SK-N-SH (cell line): ENCODE data around the gene TSHR. TPM values are rescaled to one million over a fixed set of nuclear protein-coding genes. Genes with fewer than 3 reads are reported as not detected.

Source experiments
- CTCF ChIA-PET: fragments of 300-600, 350-600 bp; formaldehyde crosslinking; extraction: SDS; loops from one replicate; lab custom pipeline; 2021; lab: Yijun Ruan, JAX
- POLR2A ChIA-PET: fragments of 350-600 bp; sonication (Branson Sonifier 250); formaldehyde crosslinking; extraction: SDS; loops from one replicate; lab custom pipeline; 2020; ENCODE audit warnings: antibody characterized with exemption, inconsistent platforms; lab: Yijun Ruan, JAX
- DNase-seq: peaks from one replicate; pipeline ENCODE4 v3.0.0; 2012
- H2AFZ ChIP-seq: fragments of 200-600 bp; sonication (generic); 2 replicates; pipeline ENCODE4 v1.8.1; 2016; ENCODE audit warnings: antibody characterized with exemption, mild to moderate bottlenecking, low read depth
- H3F3A ChIP-seq: fragments of 200-600 bp; sonication (generic); replicated peaks from 2 replicates; pipeline ENCODE3; 2016; ENCODE audit warnings: antibody characterized with exemption, mild to moderate bottlenecking; ENCODE audit not compliant: insufficient read depth
- H3K27ac ChIP-seq, 2 experiments: fragments of 200-500 bp in 1 of 2; fragments of 200-600 bp in 1 of 2; sonication (Bioruptor generic) in 1 of 2; sonication (generic), shearing (Covaris generic) in 1 of 2; 2 replicates each; pipeline versions ENCODE4 v1.5.1 to v1.6.1; 2014 to 2016; ENCODE audit warnings: low read depth in 2 of 2, inconsistent platforms in 1 of 2, low read length in 1 of 2, mild to moderate bottlenecking in 1 of 2, mixed read lengths in 1 of 2
- H3K27me3 ChIP-seq: fragments of 200-600 bp; sonication (generic), shearing (Covaris generic); 2 replicates; pipeline ENCODE4 v1.6.1; 2016; ENCODE audit warnings: mixed run types; ENCODE audit not compliant: insufficient read depth
- H3K36me3 ChIP-seq, 2 experiments: fragments of 200-500 bp in 1 of 2; fragments of 200-600 bp in 1 of 2; sonication (Bioruptor generic) in 1 of 2; sonication (generic) in 1 of 2; replicated peaks in 1 of 2; 2 replicates each; pipeline versions ENCODE3 to v1.5.1; 2014 to 2016; ENCODE audit warnings: low read length in 1 of 2, mild to moderate bottlenecking in 1 of 2; ENCODE audit not compliant: insufficient read depth in 2 of 2, control insufficient read depth in 1 of 2
- H3K4me1 ChIP-seq, 2 experiments: fragments of 200-500 bp in 1 of 2; fragments of 200-600 bp in 1 of 2; sonication (Bioruptor generic) in 1 of 2; sonication (generic), shearing (Covaris generic) in 1 of 2; 2 replicates each; pipeline versions ENCODE4 v1.5.1 to v1.6.1; 2014 to 2016; ENCODE audit warnings: low read depth in 1 of 2, low read length in 1 of 2, mixed run types in 1 of 2; ENCODE audit not compliant: insufficient read depth in 2 of 2, control insufficient read depth in 1 of 2
- H3K4me2 ChIP-seq: fragments of 200-600 bp; sonication (generic), shearing (Covaris generic); 2 replicates; pipeline ENCODE4 v1.6.1; 2017; ENCODE audit warnings: mixed run types
- H3K4me3 ChIP-seq, 2 experiments: fragments of 200-500 bp in 1 of 2; fragments of 200-600 bp in 1 of 2; sonication (Bioruptor generic) in 1 of 2; sonication (generic), shearing (Covaris generic) in 1 of 2; 2 replicates each; pipeline versions ENCODE4 v1.5.1 to v1.8.1; 2014 to 2016; ENCODE audit warnings: low read depth in 2 of 2, inconsistent platforms in 1 of 2, low read length in 1 of 2, mild to moderate bottlenecking in 1 of 2, mixed read lengths in 1 of 2, moderate library complexity in 1 of 2
- H3K79me2 ChIP-seq: fragments of 200-600 bp; sonication (generic); 2 replicates; pipeline ENCODE4 v1.8.1; 2017; ENCODE audit warnings: mild to moderate bottlenecking; ENCODE audit not compliant: insufficient read depth
- H3K9ac ChIP-seq: fragments of 200-600 bp; sonication (generic); 2 replicates; pipeline ENCODE4 v1.6.1; 2017; ENCODE audit warnings: mixed run types
- H3K9me2 ChIP-seq: fragments of 200-600 bp; sonication (generic); 2 replicates; pipeline ENCODE4 v1.6.1; 2017; ENCODE audit warnings: mixed run types
- H3K9me3 ChIP-seq: fragments of 200-600 bp; sonication (generic); 2 replicates; pipeline ENCODE4 v1.6.1; 2017; ENCODE audit warnings: mixed run types, mild to moderate bottlenecking, moderate library complexity
- H4K20me1 ChIP-seq: fragments of 200-600 bp; sonication (generic); 2 replicates; pipeline ENCODE4 v1.6.1; 2017; ENCODE audit warnings: mild to moderate bottlenecking, mixed run types; ENCODE audit not compliant: insufficient read depth
- CHD2 ChIP-seq: fragments of 150-350 bp; IDR thresholded peaks from 2 replicates; pipeline ENCODE4 v1.6.1; 2018; ENCODE audit warnings: low read length; ENCODE audit not compliant: partially characterized antibody
- ELF1 ChIP-seq: IDR thresholded peaks from 2 replicates; pipeline ENCODE4 v1.4.0; 2012
- EP300 ChIP-seq, 2 experiments: IDR thresholded peaks; 2 replicates each; pipeline versions ENCODE4 v1.4.0 to v1.6.1; 2012; ENCODE audit warnings: borderline replicate concordance in 1 of 2, low read depth in 1 of 2, low read length in 1 of 2
- EZH2phosphoT487 ChIP-seq: fragments of 200-600 bp; sonication (generic); IDR thresholded peaks from 2 replicates; pipeline ENCODE4 v1.6.1; 2017; ENCODE audit warnings: low read depth, mixed run types, mild to moderate bottlenecking, antibody characterized with exemption, moderate library complexity, borderline replicate concordance
- FOXM1 ChIP-seq: IDR thresholded peaks from 2 replicates; pipeline ENCODE4 v1.4.0; 2012; ENCODE audit warnings: low read depth, mild to moderate bottlenecking
- GABPA ChIP-seq: IDR thresholded peaks from 2 replicates; pipeline ENCODE4 v1.4.0; 2012; ENCODE audit warnings: low read depth, mild to moderate bottlenecking
- NFIC ChIP-seq: IDR thresholded peaks from 2 replicates; pipeline ENCODE4 v1.4.0; 2012; ENCODE audit warnings: borderline replicate concordance
- NRF1 ChIP-seq: IDR thresholded peaks from 2 replicates; pipeline ENCODE4 v1.6.1; 2012; ENCODE audit warnings: low read depth, mild to moderate bottlenecking, low read length
- RAD21 ChIP-seq: IDR thresholded peaks from 2 replicates; pipeline ENCODE4 v1.6.1; 2012; ENCODE audit warnings: mild to moderate bottlenecking, low read length
- RCOR1 ChIP-seq: fragments of 150-350 bp; IDR thresholded peaks from 2 replicates; pipeline ENCODE4 v1.6.1; 2017; ENCODE audit warnings: antibody characterized with exemption, low read length
- RFX5 ChIP-seq: IDR thresholded peaks from 2 replicates; pipeline ENCODE4 v1.6.1; 2012; ENCODE audit warnings: mild to moderate bottlenecking, improper control_type of control experiment, low read length
- RXRA ChIP-seq: IDR thresholded peaks from 2 replicates; pipeline ENCODE4 v1.4.0; 2012; ENCODE audit warnings: low read depth, mild to moderate bottlenecking, borderline replicate concordance
- TAF1 ChIP-seq: IDR thresholded peaks from 2 replicates; pipeline ENCODE4 v1.6.1; 2012; ENCODE audit warnings: low read depth, mild to moderate bottlenecking, low read length, moderate library complexity, borderline replicate concordance
- TCF12 ChIP-seq: IDR thresholded peaks from 2 replicates; pipeline ENCODE4 v1.4.0; 2012
- TEAD4 ChIP-seq: IDR thresholded peaks from 2 replicates; pipeline ENCODE4 v1.4.0; 2012; ENCODE audit warnings: mild to moderate bottlenecking, borderline replicate concordance; ENCODE audit not compliant: insufficient read depth
- YY1 ChIP-seq: IDR thresholded peaks from 2 replicates; pipeline ENCODE4 v1.4.0; 2012; ENCODE audit warnings: low read depth, mild to moderate bottlenecking
- WGBS: methylation state at CpG from one replicate; pipeline ENCODE4 v1.1.6; 2017; ENCODE audit warnings: low lambda C conversion rate; 5-methylcytosine and 5-hydroxymethylcytosine counted together
- polyA plus RNA-seq, 3 experiments: library from polyadenylated mRNA; depleted of rRNA; stranded (reverse); fragments of >200 nt; gene quantifications; 2 replicates each; pipeline ENCODE4 v1.2.3, GENCODE V29; 2012
- TF ChIP-seq, protein P1 (sequence below): IDR thresholded peaks from 2 replicates; pipeline ENCODE4; 2012
- TF ChIP-seq, protein P2 (sequence below): fragments of 200-600 bp; sonication (generic); IDR thresholded peaks from 2 replicates; pipeline ENCODE4 v1.6.1; 2017; ENCODE audit warnings: antibody characterized with exemption, mild to moderate bottlenecking, moderate library complexity
- TF ChIP-seq, protein P3 (sequence below): IDR thresholded peaks from 2 replicates; pipeline ENCODE4 v1.4.0; 2012; ENCODE audit warnings: low read depth, borderline replicate concordance
- TF ChIP-seq, protein P4 (sequence below): IDR thresholded peaks from 2 replicates; pipeline ENCODE4 v1.4.0; 2012; ENCODE audit warnings: low read depth

Gene TSHR
- polyA plus RNA-seq, 1 of the 3 experiments (the other 2 are of a cell fraction), result not detected

DNA sequence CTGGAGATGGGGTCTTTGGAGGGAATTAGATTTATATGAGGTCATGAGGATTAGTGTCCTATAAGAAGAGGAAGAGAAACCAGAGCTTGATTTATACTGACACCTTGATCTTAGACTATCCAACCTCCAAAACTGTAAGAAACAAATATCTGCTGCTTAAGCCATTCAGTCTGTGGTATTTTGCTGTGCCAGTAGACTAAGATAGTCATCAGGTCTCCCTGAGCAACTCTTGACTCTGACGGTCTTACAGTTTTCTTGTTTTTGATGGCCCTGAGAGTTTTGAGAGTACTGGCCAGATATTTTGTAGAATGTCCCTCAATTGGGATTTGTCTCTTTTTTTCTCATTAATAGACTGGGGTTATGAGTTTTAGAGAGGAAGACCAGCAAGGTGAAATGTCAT lies 51.7 kb downstream of the TSHR start:
- DNase-seq, result no peak
- TF ChIP-seq RAD21 (no peak), ELF1 (no peak), FOXM1 (no peak), CHD2 (no peak), RFX5 (no peak), TEAD4 (no peak), EZH2phosphoT487 (no peak), TCF12 (no peak), RXRA (no peak), YY1 (no peak), RCOR1 (no peak), TAF1 (no peak), NFIC (no peak), GABPA (no peak), NRF1 (no peak), EP300 (IDR thresholded peaks at IDR 0.05; ENCODE audit: borderline replicate concordance in 1 of 2, low read depth in 1 of 2, low read length in 1 of 2) (no peak)
- TF ChIP-seq, protein P1, sequence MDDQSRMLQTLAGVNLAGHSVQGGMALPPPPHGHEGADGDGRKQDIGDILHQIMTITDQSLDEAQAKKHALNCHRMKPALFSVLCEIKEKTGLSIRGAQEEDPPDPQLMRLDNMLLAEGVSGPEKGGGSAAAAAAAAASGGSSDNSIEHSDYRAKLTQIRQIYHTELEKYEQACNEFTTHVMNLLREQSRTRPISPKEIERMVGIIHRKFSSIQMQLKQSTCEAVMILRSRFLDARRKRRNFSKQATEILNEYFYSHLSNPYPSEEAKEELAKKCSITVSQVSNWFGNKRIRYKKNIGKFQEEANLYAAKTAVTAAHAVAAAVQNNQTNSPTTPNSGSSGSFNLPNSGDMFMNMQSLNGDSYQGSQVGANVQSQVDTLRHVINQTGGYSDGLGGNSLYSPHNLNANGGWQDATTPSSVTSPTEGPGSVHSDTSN, result no peak
- TF ChIP-seq, protein P2, sequence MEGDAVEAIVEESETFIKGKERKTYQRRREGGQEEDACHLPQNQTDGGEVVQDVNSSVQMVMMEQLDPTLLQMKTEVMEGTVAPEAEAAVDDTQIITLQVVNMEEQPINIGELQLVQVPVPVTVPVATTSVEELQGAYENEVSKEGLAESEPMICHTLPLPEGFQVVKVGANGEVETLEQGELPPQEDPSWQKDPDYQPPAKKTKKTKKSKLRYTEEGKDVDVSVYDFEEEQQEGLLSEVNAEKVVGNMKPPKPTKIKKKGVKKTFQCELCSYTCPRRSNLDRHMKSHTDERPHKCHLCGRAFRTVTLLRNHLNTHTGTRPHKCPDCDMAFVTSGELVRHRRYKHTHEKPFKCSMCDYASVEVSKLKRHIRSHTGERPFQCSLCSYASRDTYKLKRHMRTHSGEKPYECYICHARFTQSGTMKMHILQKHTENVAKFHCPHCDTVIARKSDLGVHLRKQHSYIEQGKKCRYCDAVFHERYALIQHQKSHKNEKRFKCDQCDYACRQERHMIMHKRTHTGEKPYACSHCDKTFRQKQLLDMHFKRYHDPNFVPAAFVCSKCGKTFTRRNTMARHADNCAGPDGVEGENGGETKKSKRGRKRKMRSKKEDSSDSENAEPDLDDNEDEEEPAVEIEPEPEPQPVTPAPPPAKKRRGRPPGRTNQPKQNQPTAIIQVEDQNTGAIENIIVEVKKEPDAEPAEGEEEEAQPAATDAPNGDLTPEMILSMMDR, result no peak
- TF ChIP-seq, protein P3, sequence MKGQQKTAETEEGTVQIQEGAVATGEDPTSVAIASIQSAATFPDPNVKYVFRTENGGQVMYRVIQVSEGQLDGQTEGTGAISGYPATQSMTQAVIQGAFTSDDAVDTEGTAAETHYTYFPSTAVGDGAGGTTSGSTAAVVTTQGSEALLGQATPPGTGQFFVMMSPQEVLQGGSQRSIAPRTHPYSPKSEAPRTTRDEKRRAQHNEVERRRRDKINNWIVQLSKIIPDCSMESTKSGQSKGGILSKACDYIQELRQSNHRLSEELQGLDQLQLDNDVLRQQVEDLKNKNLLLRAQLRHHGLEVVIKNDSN, result no peak
- TF ChIP-seq, protein P4, sequence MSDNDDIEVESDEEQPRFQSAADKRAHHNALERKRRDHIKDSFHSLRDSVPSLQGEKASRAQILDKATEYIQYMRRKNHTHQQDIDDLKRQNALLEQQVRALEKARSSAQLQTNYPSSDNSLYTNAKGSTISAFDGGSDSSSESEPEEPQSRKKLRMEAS, result no peak
- Histone ChIP-seq H3K36me3 (no peaks in the 10 kb centered on the region), H3K79me2 (no peaks in the 10 kb centered on the region), H3K9ac (no peak overlapping the region), H3K27me3 (no peaks in the 10 kb centered on the region), H3K9me2 (no peaks in the 10 kb centered on the region), H3F3A (no peaks in the 10 kb centered on the region), H3K9me3 (no peaks in the 10 kb centered on the region), H3K4me3 (no peak overlapping the region), H3K27ac (no peak overlapping the region), H4K20me1 (no peaks in the 10 kb centered on the region), H2AFZ (no peak overlapping the region), H3K4me1 (no peaks in the 10 kb centered on the region), H3K4me2 (no peak overlapping the region)
- POLR2A ChIA-PET, result no interaction called here
- WGBS, result 84% methylated on average over 1 of the region's 1 CpG
- CTCF ChIA-PET, result no interaction called here
